GM23338 (cell line): ENCODE results near the gene REL. TPM values are rescaled to one million over a fixed set of nuclear protein-coding genes. Genes with fewer than 3 reads are reported as not detected.

Source experiments
- ATAC-seq: fragments of 200-7000 bp; cut with Tn5 transposase; 3 replicates; pipeline ENCODE4 v1.9.1; 2020
- DNase-seq: peaks from one replicate; pipeline ENCODE4 v3.0.0-alpha.2; 2015; ENCODE audit warnings: low spot score
- H2AFZ ChIP-seq: fragments of 200-600 bp; sonication (generic); 2 replicates; pipeline ENCODE4 v1.8.0; 2016; ENCODE audit warnings: antibody characterized with exemption, mild to moderate bottlenecking, moderate library complexity
- H3F3A ChIP-seq: fragments of 200-600 bp; sonication (generic); replicated peaks from 2 replicates; pipeline ENCODE4 v1.8.0; 2017; ENCODE audit warnings: antibody characterized with exemption, mixed run types, low read depth
- H3K27ac ChIP-seq: fragments of 200-600 bp; sonication (generic); 2 replicates; pipeline ENCODE4 v1.6.1; 2016; ENCODE audit warnings: low read depth
- H3K27me3 ChIP-seq: fragments of 200-600 bp; sonication (generic); 2 replicates; pipeline ENCODE4 v1.8.0; 2016; ENCODE audit warnings: mild to moderate bottlenecking, mixed run types, moderate library complexity; ENCODE audit not compliant: insufficient read depth
- H3K36me3 ChIP-seq: fragments of 200-600 bp; sonication (generic); 2 replicates; pipeline ENCODE4 v1.8.0; 2016; ENCODE audit warnings: mild to moderate bottlenecking; ENCODE audit not compliant: insufficient read depth
- H3K4me1 ChIP-seq: fragments of 200-600 bp; sonication (generic); 2 replicates; pipeline ENCODE4 v1.8.0; 2016; ENCODE audit warnings: mild to moderate bottlenecking, moderate library complexity; ENCODE audit not compliant: insufficient read depth
- H3K4me2 ChIP-seq: fragments of 200-600 bp; sonication (generic); 2 replicates; pipeline ENCODE4 v1.7.1; 2017; ENCODE audit warnings: mixed run types
- H3K4me3 ChIP-seq: fragments of 200-600 bp; sonication (generic); 2 replicates; pipeline ENCODE4 v1.6.1; 2016; ENCODE audit warnings: mixed run types
- H3K79me2 ChIP-seq: fragments of 200-600 bp; sonication (generic); replicated peaks from 2 replicates; pipeline ENCODE4 v1.8.0; 2017; ENCODE audit warnings: mild to moderate bottlenecking; ENCODE audit not compliant: insufficient read depth
- H3K9me2 ChIP-seq: fragments of 200-600 bp; sonication (generic); 2 replicates; pipeline ENCODE4 v1.8.0; 2017; ENCODE audit not compliant: insufficient read depth
- H4K20me1 ChIP-seq: fragments of 200-600 bp; sonication (generic); replicated peaks from 2 replicates; pipeline ENCODE4 v1.8.0; 2017; ENCODE audit warnings: mild to moderate bottlenecking; ENCODE audit not compliant: insufficient read depth
- H3K27ac Mint-ChIP-seq: 2 replicates; pipeline ENCODE4 v1.8.0; 2020; ENCODE audit warnings: inconsistent platforms, mild to moderate bottlenecking, moderate library complexity, mixed read lengths
- H3K27me3 Mint-ChIP-seq: 3 replicates; pipeline ENCODE4 v1.8.0; 2022; ENCODE audit warnings: low read depth, mild to moderate bottlenecking, moderate library complexity, mixed read lengths, inconsistent platforms; ENCODE audit not compliant: insufficient read depth, poor library complexity
- H3K36me3 Mint-ChIP-seq: 3 replicates; pipeline ENCODE4 v1.8.0; 2021; ENCODE audit warnings: low read depth, mild to moderate bottlenecking, inconsistent platforms, moderate library complexity, mixed read lengths
- H3K4me1 Mint-ChIP-seq: 3 replicates; pipeline ENCODE4 v1.8.0; 2020; ENCODE audit warnings: mild to moderate bottlenecking, inconsistent platforms, mixed read lengths
- H3K4me3 Mint-ChIP-seq: 3 replicates; pipeline ENCODE4 v1.8.0; 2021; ENCODE audit warnings: moderate library complexity, mild to moderate bottlenecking, inconsistent platforms, mixed read lengths
- H3K9me3 Mint-ChIP-seq: 3 replicates; pipeline ENCODE4 v1.8.0; 2020; ENCODE audit warnings: moderate library complexity, mild to moderate bottlenecking, inconsistent platforms, mixed read lengths
- CREB1 ChIP-seq: fragments of 250-450 bp; sonication (Bioruptor Pico); IDR thresholded peaks from 2 replicates; pipeline ENCODE4 v1.5.0; 2020; ENCODE audit warnings: low read depth, mild to moderate bottlenecking, moderate library complexity
- EZH2 ChIP-seq: fragments of 200-600 bp; sonication (generic); IDR thresholded peaks from one replicate; pipeline ENCODE4 v1.8.0; 2017; ENCODE audit warnings: antibody characterized with exemption, mild to moderate bottlenecking, low read depth; ENCODE audit not compliant: unreplicated experiment
- EZH2phosphoT487 ChIP-seq: fragments of 200-600 bp; sonication (generic); IDR thresholded peaks from one replicate; pipeline ENCODE4 v1.8.1; 2018; ENCODE audit warnings: antibody characterized with exemption; ENCODE audit not compliant: unreplicated experiment
- JUNB ChIP-seq: IDR thresholded peaks from one replicate; pipeline ENCODE4 v1.6.1; 2016; ENCODE audit warnings: antibody characterized with exemption; ENCODE audit not compliant: unreplicated experiment
- NANOG ChIP-seq: IDR thresholded peaks from 2 replicates; pipeline ENCODE4 v1.6.1; 2016; ENCODE audit warnings: antibody characterized with exemption, borderline replicate concordance
- POLR2AphosphoS5 ChIP-seq: IDR thresholded peaks from 2 replicates; pipeline ENCODE4 v1.6.1; 2016; ENCODE audit warnings: antibody characterized with exemption, low read depth
- REST ChIP-seq: IDR thresholded peaks from one replicate; pipeline ENCODE4 v1.6.1; 2018; ENCODE audit warnings: antibody characterized with exemption; ENCODE audit not compliant: unreplicated experiment
- STAT1 ChIP-seq: IDR thresholded peaks from one replicate; pipeline ENCODE4 v1.6.1; 2016; ENCODE audit warnings: antibody characterized with exemption; ENCODE audit not compliant: unreplicated experiment
- ZNF114 ChIP-seq: fragments of 250-450 bp; sonication (Bioruptor Pico); IDR thresholded peaks from 2 replicates; pipeline ENCODE4 v1.5.0; 2020; ENCODE audit warnings: mild to moderate bottlenecking, moderate library complexity
- ZNF331 ChIP-seq: fragments of 250-450 bp; sonication (Bioruptor Pico); IDR thresholded peaks from 2 replicates; pipeline ENCODE4 v1.5.0; 2020; ENCODE audit warnings: low read depth, mild to moderate bottlenecking, moderate library complexity
- polyA plus RNA-seq: library from polyadenylated mRNA; unstranded; fragments of >200 nt; fragmentation: Nextera tagmentation; extraction: Ambion mirVana; gene quantifications from 2 replicates; pipeline ENCODE4 v1.2.1, GENCODE V29; 2016
- total RNA-seq: library from RNA; depleted of rRNA; stranded (reverse); fragments of >200 nt; shearing (Covaris generic); gene quantifications from 2 replicates; pipeline ENCODE4 v1.2.3, GENCODE V29; 2014
- TF ChIP-seq, protein P1 (sequence below), 2 experiments: fragments of 200-600 bp in 1 of 2; sonication (generic) in 1 of 2; conservative IDR thresholded peaks; 2 replicates each; pipeline versions ENCODE4 v1.5.1 to v1.6.1; 2016 to 2017; ENCODE audit warnings: antibody characterized with exemption in 2 of 2, low read depth in 2 of 2, mild to moderate bottlenecking in 2 of 2, moderate library complexity in 1 of 2
- TF ChIP-seq, protein P2 (sequence below): IDR thresholded peaks from 2 replicates; pipeline ENCODE4 v1.6.1; 2016; ENCODE audit warnings: antibody characterized with exemption
- TF ChIP-seq, protein P3 (sequence below): fragments of 250-450 bp; sonication (Bioruptor Pico); IDR thresholded peaks from 2 replicates; pipeline ENCODE4 v1.5.0; 2020; ENCODE audit warnings: mild to moderate bottlenecking, moderate library complexity

REL gene
- total and polyA plus RNA-seq, 2 experiments from 2014 or later = 4.1 to 8.0 TPM

DNA sequence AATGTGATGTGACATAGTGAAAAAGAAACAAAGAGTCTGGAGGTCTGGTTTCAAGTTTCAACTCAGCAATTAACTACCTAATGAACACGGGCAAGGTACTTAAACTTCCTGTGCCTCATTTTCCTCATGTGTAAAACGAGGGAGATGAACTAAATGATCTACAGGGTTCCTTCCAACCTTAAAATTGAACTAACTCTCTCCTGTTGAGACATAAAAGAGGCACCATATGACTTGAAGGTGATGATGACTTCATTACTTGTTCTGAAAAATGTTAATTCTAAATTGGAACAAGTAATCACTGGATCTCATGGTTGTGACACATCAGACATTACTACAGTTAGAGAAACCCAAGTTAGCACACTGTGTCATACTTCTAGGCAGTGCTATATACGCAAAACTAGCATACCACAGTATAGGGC, 8.9 kb upstream of the REL start:
- no peaks in the 10 kb centered on the region for H3K9me2 ChIP-seq
- no peaks in the 10 kb centered on the region for H3K4me1 ChIP-seq
- Mint-ChIP-seq H3K36me3 (no peaks in the 10 kb centered on the region), H3K4me3 (no peak overlapping the region), H3K27ac (no peak overlapping the region), H3K4me1 (no peaks in the 10 kb centered on the region), H3K27me3 (peaks cover 1% of the 10 kb centered on the region), H3K9me3 (no peaks in the 10 kb centered on the region)
- ATAC-seq (no peak), DNase-seq (no peak)
- H3K36me3 ChIP-seq = no peaks in the 10 kb centered on the region
- no peak overlapping the region for H3K4me3 ChIP-seq
- H3K27ac ChIP-seq = no peak overlapping the region
- H3F3A ChIP-seq = no peaks in the 10 kb centered on the region
- H3K4me2 ChIP-seq = no peak overlapping the region
- no peak overlapping the region for H2AFZ ChIP-seq
- no peaks in the 10 kb centered on the region for H4K20me1 ChIP-seq
- TF ChIP-seq CREB1 (CRISPR knock-in tag) = no peak
- no peak for TF ChIP-seq EZH2
- no peak for TF ChIP-seq NANOG
- no peak for TF ChIP-seq ZNF114 (CRISPR knock-in tag)
- no peak for TF ChIP-seq REST
- no peak for TF ChIP-seq EZH2phosphoT487
- TF ChIP-seq, protein P1, sequence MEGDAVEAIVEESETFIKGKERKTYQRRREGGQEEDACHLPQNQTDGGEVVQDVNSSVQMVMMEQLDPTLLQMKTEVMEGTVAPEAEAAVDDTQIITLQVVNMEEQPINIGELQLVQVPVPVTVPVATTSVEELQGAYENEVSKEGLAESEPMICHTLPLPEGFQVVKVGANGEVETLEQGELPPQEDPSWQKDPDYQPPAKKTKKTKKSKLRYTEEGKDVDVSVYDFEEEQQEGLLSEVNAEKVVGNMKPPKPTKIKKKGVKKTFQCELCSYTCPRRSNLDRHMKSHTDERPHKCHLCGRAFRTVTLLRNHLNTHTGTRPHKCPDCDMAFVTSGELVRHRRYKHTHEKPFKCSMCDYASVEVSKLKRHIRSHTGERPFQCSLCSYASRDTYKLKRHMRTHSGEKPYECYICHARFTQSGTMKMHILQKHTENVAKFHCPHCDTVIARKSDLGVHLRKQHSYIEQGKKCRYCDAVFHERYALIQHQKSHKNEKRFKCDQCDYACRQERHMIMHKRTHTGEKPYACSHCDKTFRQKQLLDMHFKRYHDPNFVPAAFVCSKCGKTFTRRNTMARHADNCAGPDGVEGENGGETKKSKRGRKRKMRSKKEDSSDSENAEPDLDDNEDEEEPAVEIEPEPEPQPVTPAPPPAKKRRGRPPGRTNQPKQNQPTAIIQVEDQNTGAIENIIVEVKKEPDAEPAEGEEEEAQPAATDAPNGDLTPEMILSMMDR (conservative IDR thresholded peaks at IDR 0.05; ENCODE audit: low read depth in 2 of 2) = no peak
- TF ChIP-seq POLR2AphosphoS5 = no peak
- TF ChIP-seq, protein P2, sequence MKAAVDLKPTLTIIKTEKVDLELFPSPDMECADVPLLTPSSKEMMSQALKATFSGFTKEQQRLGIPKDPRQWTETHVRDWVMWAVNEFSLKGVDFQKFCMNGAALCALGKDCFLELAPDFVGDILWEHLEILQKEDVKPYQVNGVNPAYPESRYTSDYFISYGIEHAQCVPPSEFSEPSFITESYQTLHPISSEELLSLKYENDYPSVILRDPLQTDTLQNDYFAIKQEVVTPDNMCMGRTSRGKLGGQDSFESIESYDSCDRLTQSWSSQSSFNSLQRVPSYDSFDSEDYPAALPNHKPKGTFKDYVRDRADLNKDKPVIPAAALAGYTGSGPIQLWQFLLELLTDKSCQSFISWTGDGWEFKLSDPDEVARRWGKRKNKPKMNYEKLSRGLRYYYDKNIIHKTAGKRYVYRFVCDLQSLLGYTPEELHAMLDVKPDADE = no peak
- TF ChIP-seq JUNB = no peak
- TF ChIP-seq STAT1 = no peak
- TF ChIP-seq, protein P3, sequence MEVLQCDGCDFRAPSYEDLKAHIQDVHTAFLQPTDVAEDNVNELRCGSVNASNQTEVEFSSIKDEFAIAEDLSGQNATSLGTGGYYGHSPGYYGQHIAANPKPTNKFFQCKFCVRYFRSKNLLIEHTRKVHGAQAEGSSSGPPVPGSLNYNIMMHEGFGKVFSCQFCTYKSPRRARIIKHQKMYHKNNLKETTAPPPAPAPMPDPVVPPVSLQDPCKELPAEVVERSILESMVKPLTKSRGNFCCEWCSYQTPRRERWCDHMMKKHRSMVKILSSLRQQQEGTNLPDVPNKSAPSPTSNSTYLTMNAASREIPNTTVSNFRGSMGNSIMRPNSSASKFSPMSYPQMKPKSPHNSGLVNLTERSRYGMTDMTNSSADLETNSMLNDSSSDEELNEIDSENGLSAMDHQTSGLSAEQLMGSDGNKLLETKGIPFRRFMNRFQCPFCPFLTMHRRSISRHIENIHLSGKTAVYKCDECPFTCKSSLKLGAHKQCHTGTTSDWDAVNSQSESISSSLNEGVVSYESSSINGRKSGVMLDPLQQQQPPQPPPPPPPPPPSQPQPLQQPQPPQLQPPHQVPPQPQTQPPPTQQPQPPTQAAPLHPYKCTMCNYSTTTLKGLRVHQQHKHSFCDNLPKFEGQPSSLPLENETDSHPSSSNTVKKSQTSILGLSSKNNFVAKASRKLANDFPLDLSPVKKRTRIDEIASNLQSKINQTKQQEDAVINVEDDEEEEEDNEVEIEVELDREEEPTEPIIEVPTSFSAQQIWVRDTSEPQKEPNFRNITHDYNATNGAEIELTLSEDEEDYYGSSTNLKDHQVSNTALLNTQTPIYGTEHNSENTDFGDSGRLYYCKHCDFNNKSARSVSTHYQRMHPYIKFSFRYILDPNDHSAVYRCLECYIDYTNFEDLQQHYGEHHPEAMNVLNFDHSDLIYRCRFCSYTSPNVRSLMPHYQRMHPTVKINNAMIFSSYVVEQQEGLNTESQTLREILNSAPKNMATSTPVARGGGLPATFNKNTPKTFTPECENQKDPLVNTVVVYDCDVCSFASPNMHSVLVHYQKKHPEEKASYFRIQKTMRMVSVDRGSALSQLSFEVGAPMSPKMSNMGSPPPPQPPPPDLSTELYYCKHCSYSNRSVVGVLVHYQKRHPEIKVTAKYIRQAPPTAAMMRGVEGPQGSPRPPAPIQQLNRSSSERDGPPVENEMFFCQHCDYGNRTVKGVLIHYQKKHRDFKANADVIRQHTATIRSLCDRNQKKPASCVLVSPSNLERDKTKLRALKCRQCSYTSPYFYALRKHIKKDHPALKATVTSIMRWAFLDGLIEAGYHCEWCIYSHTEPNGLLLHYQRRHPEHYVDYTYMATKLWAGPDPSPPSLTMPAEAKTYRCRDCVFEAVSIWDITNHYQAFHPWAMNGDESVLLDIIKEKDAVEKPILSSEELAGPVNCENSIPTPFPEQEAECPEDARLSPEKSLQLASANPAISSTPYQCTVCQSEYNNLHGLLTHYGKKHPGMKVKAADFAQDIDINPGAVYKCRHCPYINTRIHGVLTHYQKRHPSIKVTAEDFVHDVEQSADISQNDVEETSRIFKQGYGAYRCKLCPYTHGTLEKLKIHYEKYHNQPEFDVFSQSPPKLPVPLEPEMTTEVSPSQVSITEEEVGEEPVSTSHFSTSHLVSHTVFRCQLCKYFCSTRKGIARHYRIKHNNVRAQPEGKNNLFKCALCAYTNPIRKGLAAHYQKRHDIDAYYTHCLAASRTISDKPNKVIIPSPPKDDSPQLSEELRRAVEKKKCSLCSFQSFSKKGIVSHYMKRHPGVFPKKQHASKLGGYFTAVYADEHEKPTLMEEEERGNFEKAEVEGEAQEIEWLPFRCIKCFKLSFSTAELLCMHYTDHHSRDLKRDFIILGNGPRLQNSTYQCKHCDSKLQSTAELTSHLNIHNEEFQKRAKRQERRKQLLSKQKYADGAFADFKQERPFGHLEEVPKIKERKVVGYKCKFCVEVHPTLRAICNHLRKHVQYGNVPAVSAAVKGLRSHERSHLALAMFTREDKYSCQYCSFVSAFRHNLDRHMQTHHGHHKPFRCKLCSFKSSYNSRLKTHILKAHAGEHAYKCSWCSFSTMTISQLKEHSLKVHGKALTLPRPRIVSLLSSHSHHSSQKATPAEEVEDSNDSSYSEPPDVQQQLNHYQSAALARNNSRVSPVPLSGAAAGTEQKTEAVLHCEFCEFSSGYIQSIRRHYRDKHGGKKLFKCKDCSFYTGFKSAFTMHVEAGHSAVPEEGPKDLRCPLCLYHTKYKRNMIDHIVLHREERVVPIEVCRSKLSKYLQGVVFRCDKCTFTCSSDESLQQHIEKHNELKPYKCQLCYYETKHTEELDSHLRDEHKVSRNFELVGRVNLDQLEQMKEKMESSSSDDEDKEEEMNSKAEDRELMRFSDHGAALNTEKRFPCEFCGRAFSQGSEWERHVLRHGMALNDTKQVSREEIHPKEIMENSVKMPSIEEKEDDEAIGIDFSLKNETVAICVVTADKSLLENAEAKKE (CRISPR knock-in tag) = no peak
- TF ChIP-seq ZNF331 = no peak
- H3K27me3 ChIP-seq = no peaks in the 10 kb centered on the region
- no peaks in the 10 kb centered on the region for H3K79me2 ChIP-seq
